ENCODE measurements around the gene CHID1. TPM values are rescaled to one million over a fixed set of nuclear protein-coding genes. Genes with fewer than 3 reads are reported as not detected.
A peak's percentile ranks its signal among the peaks of the same experiment; 100 is the strongest.

Gene CHID1
- total and polyA plus RNA-seq, 2 donors: 17.8 to 35.7 TPM

DNA sequence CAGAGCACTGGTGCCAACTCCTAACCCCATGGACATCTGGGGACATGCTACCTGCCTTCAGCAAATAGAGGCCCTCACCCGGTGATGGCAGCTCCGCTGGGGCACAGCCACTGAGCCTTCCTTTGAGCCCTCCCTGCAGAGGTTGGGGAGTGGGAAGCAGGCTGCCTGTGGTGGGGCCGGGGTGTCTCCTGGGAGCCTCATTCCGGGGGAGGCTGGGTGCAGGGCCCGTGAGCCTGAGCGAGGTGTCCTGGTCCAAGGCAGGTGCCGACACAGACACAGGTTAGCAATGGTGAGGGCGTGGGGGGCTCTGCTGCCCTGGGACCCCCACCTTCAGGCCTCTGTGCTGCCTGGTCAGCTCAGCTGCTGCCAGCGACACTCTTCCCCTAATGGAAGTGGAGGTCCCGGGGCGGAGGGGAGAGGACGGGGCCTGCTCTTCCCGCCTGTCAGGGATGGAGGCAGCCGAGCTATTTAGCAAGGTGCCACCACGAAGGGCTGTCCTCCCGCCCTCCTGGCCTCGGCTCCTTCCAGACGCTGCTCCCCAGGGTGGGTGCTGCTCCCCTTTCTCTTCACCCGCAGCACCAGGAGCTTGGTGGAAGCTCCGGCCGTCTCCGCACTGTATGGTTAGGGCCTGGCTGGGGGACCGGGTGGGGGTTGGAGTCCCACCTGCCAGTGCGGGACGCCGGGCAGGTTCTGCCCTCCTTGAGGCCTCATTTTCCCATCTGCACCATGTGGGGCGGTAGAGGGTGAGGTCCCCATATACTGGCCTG lies 56.7 kb downstream of the CHID1 start:
- WGBS: 97% methylated on average over 27 of the region's 27 CpGs
- H3K4me1 ChIP-seq (ENCODE audit: control insufficient read depth in 2 of 2, insufficient read depth in 2 of 2, low read length in 2 of 2): peaks cover 5 to 6% of the 10 kb centered on the region in 2 donors
- no peak overlapping the region for H3K4me3 ChIP-seq (ENCODE audit: low read length in 2 of 2)
- H3K27ac ChIP-seq (ENCODE audit: low read depth in 1 of 2, low read length in 1 of 2): no peak overlapping the region
- H3K27me3 ChIP-seq (ENCODE audit: control insufficient read depth in 2 of 2, insufficient read depth in 1 of 2, low read length in 1 of 2): peaks cover 9 to 24% of the 10 kb centered on the region in 2 donors
- no peaks in the 10 kb centered on the region for H3K9me3 ChIP-seq (ENCODE audit: control insufficient read depth in 2 of 2, insufficient read depth in 1 of 2, low read length in 1 of 2)
- no peaks in the 10 kb centered on the region for H3K36me3 ChIP-seq (ENCODE audit: control insufficient read depth in 2 of 2, insufficient read depth in 2 of 2, low read length in 1 of 2)
- no peak for DNase-seq (ENCODE audit: low read depth in 6 of 9, low spot score in 9 of 9)

DNA sequence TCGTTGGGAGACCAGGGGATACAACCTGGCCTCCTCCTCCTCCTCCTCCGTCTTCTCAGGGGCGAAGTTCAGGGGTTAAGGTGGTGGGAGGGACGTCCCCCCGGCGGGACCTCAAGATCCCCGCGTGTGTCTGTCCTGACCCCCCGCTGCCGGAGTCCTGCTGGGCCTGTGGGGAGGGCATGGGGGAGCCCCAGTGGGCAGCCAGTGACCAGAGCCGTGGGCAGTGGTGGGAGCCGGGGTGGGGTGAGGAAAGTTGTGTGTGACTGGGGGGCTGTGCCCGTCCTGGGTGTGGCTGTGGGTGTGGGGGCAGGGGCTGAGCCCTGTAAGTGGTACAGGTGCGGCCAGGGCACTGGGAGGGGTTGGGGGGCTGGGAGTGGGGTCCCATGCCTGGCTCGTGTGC lies 57.8 kb downstream of the CHID1 start:
- no peak for DNase-seq (ENCODE audit: low read depth in 6 of 9, low spot score in 9 of 9)
- peaks cover 9 to 35% of the 10 kb centered on the region in 2 donors for H3K27me3 ChIP-seq (ENCODE audit: control insufficient read depth in 2 of 2, insufficient read depth in 1 of 2, low read length in 1 of 2)
- WGBS: 95% methylated on average over 15 of the region's 15 CpGs
- no peak overlapping the region for H3K27ac ChIP-seq (ENCODE audit: low read depth in 1 of 2, low read length in 1 of 2)
- no peaks in the 10 kb centered on the region for H3K36me3 ChIP-seq (ENCODE audit: control insufficient read depth in 2 of 2, insufficient read depth in 2 of 2, low read length in 1 of 2)
- no peak overlapping the region for H3K4me3 ChIP-seq (ENCODE audit: low read length in 2 of 2)
- no peaks in the 10 kb centered on the region for H3K9me3 ChIP-seq (ENCODE audit: control insufficient read depth in 2 of 2, insufficient read depth in 1 of 2, low read length in 1 of 2)
- H3K4me1 ChIP-seq (ENCODE audit: control insufficient read depth in 2 of 2, insufficient read depth in 2 of 2, low read length in 2 of 2): peaks cover 14 to 15% of the 10 kb centered on the region in 2 donors

DNA sequence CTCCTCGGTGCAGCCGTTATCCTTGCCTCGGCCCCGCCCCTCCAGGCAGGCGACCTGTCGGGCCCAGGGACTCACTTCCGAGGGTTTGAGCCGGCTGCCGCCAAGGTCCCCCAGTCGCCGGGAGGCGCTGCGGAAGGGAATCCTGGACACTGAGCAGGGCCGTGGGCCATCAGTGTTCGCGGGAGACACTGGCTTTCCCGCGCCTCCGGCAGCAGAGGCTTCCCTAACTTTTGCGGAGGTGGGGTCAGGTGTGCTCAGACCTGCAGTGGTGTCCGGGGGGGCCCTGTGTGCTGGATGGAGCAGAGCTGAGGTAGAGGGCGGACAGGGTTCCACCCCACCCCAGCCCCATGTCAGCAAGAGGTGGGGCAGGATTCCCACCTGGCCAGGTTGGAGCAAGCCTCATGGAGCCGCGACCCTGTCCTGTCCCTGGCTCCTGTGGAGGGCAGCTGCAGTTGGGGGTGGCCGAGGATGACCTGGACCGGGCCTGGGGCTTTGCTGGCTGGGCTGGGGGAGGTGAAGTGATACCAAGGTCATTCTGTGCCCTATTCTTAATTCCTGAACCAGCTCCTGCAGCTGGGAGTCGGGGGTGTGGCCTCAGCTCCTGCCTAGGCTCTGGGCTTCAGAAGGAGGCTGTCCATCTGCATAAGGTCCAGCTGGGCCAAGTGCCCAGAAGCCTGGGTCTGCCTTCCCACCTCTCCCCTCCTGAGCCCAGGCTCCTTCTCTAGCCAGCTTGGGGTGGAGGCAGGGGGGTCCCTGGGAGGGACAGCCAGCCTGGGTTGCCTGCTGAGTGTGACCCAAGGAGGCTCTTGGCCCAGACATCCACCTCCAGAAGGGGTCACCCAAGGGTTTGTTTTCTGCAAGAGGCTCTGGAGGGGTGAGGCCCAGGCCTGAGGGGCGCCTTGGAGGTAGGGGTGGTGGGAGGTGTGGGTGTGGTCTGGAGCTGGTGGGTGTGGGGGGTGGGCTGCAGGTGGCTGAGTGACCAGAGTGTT lies 59.5 kb downstream of the CHID1 start:
- Histone ChIP-seq H3K36me3 (ENCODE audit: control insufficient read depth in 2 of 2, insufficient read depth in 2 of 2, low read length in 1 of 2) (no peaks in the 10 kb centered on the region), H3K4me1 (ENCODE audit: control insufficient read depth in 2 of 2, insufficient read depth in 2 of 2, low read length in 2 of 2) (peaks cover 14 to 16% of the 10 kb centered on the region in 2 donors), H3K27me3 (ENCODE audit: control insufficient read depth in 2 of 2, insufficient read depth in 1 of 2, low read length in 1 of 2) (peaks cover 9 to 47% of the 10 kb centered on the region in 2 donors), H3K9me3 (ENCODE audit: control insufficient read depth in 2 of 2, insufficient read depth in 1 of 2, low read length in 1 of 2) (no peaks in the 10 kb centered on the region), H3K4me3 (ENCODE audit: low read length in 2 of 2) (no peak overlapping the region), H3K27ac (ENCODE audit: low read depth in 1 of 2, low read length in 1 of 2) (no peak overlapping the region)
- DNase-seq (ENCODE audit: low read depth in 6 of 9, low spot score in 9 of 9): no peak
- WGBS: 93% methylated on average over 28 of the region's 28 CpGs

DNA sequence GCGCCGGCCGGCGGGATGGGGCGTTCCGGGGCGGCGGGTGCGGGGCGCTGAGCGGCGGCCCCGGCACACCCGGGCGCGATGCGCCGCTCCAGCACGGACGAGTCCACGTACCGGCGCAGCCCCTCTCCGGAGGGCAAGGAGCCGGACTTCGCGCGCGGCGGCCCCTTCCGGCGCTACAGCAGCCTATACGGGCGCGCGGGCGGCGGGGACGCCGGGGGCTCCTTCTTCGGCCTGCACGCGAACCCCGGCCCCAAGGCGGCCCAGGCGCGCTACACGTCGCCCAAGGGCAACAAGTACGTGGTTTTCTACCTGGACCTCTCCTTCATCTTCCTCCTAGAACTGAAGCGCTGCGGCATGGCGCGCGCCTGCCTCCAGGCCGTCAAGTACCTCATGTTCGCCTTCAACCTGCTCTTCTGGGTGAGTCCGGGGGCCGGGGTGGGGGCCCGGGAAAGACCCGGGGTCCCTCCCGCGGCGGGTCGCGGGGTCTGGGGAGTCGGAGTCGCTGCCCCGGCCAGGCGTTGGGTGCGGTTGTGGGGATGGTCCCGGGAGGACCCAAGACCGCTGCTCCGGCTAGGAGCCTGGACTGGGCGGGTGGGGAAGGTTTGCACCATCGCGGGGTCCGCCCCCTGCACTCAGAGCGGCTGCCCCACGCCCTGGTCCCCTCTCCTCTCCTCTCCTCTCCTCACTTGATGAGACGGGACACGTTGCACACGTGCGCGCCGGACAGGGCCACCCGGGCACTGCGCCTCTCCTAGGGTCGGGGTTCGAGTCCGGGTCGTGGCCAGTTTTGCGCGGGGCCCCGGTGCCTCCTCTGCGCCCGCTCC lies 60.4 kb downstream of the CHID1 start:
- no peak for DNase-seq (ENCODE audit: low read depth in 6 of 9, low spot score in 9 of 9)
- Histone ChIP-seq H3K9me3 (ENCODE audit: control insufficient read depth in 2 of 2, insufficient read depth in 1 of 2, low read length in 1 of 2) (no peaks in the 10 kb centered on the region), H3K4me1 (ENCODE audit: control insufficient read depth in 2 of 2, insufficient read depth in 2 of 2, low read length in 2 of 2) (peaks cover 14 to 25% of the 10 kb centered on the region in 2 donors), H3K36me3 (ENCODE audit: control insufficient read depth in 2 of 2, insufficient read depth in 2 of 2, low read length in 1 of 2) (no peaks in the 10 kb centered on the region), H3K27me3 (ENCODE audit: control insufficient read depth in 2 of 2, insufficient read depth in 1 of 2, low read length in 1 of 2) (peaks cover 9 to 56% of the 10 kb centered on the region in 2 donors), H3K27ac (ENCODE audit: low read depth in 1 of 2, low read length in 1 of 2) (no peak overlapping the region), H3K4me3 (ENCODE audit: low read length in 2 of 2) (peak overlapping the region in 1 of 2 donors; percentile 59)
- 42% methylated on average over 97 of the region's 97 CpGs for WGBS

DNA sequence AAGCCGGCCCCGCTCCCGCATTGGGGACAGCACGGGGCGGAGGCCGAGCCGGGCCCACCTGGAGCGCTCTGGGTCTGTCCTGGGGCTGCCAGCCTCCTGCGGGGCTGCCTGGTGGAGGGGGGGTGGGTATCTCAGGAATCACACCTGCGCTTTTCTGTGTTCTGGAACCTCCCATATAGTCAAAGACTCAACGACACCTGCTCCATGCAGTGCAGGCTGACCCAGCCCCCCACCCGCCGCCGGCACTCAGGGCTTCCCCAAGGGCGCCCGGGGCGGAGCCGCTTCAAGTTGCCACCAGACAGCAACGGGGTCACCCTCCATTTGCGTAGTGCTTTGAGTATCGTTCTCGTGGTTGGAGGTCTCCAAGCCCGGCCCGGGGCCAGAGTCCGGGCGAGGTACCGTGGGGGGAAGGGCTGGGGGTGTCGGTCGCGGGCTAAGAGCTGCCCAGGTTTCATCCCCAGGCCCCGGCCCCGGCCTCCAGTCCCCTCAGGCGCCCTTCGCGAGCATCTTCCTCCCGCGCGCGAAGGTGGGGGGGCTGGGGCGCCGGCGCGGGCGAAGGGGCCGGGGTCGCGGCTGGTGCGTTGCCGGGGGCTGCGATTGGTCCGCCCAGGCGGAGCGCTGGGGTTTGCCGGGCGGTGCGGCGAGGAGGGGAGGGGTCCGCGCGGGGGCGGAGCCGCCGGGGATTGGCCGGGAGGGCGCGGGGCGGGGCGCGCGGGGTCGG lies 61.3 kb downstream of the CHID1 start:
- peaks cover 12 to 65% of the 10 kb centered on the region in 2 donors for H3K27me3 ChIP-seq (ENCODE audit: control insufficient read depth in 2 of 2, insufficient read depth in 1 of 2, low read length in 1 of 2)
- WGBS: 3% methylated on average over 71 of the region's 71 CpGs
- DNase-seq (ENCODE audit: low read depth in 6 of 9, low spot score in 9 of 9): peak in 4 of 9 donors; percentile 57 to 73 (median 64)
- no peaks in the 10 kb centered on the region for H3K36me3 ChIP-seq (ENCODE audit: control insufficient read depth in 2 of 2, insufficient read depth in 2 of 2, low read length in 1 of 2)
- H3K4me3 ChIP-seq (ENCODE audit: low read length in 2 of 2): peak overlapping the region; percentile 44 to 59
- no peaks in the 10 kb centered on the region for H3K9me3 ChIP-seq (ENCODE audit: control insufficient read depth in 2 of 2, insufficient read depth in 1 of 2, low read length in 1 of 2)
- H3K27ac ChIP-seq (ENCODE audit: low read depth in 1 of 2, low read length in 1 of 2): peak overlapping the region in 1 of 2 donors; percentile 37
- peaks cover 14 to 33% of the 10 kb centered on the region in 2 donors for H3K4me1 ChIP-seq (ENCODE audit: control insufficient read depth in 2 of 2, insufficient read depth in 2 of 2, low read length in 2 of 2)

DNA sequence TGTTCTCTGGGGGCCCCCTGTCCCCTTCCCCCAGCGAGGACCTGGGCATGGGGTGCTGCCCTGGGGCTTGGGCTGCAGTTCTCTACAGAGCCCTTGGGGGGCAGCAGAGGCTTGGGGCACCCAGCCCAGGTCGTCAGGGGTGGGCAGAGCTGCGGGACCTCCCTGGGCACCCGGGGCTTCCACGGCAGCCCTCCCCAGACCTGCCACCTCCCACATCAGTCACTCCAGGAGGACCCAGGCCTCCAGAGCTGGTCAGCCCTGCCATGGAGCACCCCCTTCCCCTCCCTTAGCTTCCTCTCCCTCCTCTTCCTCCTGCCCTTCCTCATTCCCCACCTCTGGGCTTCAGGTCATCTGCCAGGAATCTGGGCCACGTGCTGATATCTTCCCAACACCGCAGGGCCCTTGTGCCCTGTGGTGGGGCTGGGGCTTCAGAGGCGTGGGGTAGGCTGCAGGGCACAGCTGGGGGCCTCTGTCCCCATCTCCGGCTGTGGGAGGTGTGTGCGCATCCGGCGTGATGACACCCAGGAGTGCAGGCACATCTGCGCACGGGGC lies 62.2 kb downstream of the CHID1 start:
- DNase-seq (ENCODE audit: low read depth in 6 of 9, low spot score in 9 of 9): peak in 2 of 9 donors; percentile 57 to 67
- 28% methylated on average over 14 of the region's 14 CpGs for WGBS
- peaks cover 17 to 73% of the 10 kb centered on the region in 2 donors for H3K27me3 ChIP-seq (ENCODE audit: control insufficient read depth in 2 of 2, insufficient read depth in 1 of 2, low read length in 1 of 2)
- peaks cover 14 to 41% of the 10 kb centered on the region in 2 donors for H3K4me1 ChIP-seq (ENCODE audit: control insufficient read depth in 2 of 2, insufficient read depth in 2 of 2, low read length in 2 of 2)
- no peaks in the 10 kb centered on the region for H3K36me3 ChIP-seq (ENCODE audit: control insufficient read depth in 2 of 2, insufficient read depth in 2 of 2, low read length in 1 of 2)
- peak overlapping the region in 1 of 2 donors; percentile 37 for H3K27ac ChIP-seq (ENCODE audit: low read depth in 1 of 2, low read length in 1 of 2)
- no peaks in the 10 kb centered on the region for H3K9me3 ChIP-seq (ENCODE audit: control insufficient read depth in 2 of 2, insufficient read depth in 1 of 2, low read length in 1 of 2)
- H3K4me3 ChIP-seq (ENCODE audit: low read length in 2 of 2): no peak overlapping the region

DNA sequence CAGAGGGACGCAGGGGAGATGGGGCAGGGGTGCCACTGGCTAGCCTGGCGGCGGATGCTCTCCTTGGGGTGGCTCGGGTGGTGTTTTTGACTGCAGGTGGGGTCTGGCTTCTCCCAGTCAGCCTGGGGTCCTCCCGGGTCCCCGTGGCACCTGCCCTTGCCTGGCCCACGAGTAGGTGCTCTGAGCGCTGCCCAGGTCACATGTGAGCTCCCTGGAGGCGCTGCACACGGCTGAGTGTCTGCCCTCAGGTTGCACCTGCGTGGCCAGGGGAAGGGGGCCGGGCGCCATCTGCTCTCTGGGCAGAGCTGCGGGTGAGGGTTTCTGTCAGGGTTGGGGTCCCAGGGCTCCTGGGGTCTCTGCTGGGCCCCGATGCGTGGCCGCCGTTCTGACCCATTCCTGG lies 62.7 kb downstream of the CHID1 start:
- no peaks in the 10 kb centered on the region for H3K9me3 ChIP-seq (ENCODE audit: control insufficient read depth in 2 of 2, insufficient read depth in 1 of 2, low read length in 1 of 2)
- DNase-seq (ENCODE audit: low read depth in 6 of 9, low spot score in 9 of 9): no peak
- H3K36me3 ChIP-seq (ENCODE audit: control insufficient read depth in 2 of 2, insufficient read depth in 2 of 2, low read length in 1 of 2): no peaks in the 10 kb centered on the region
- H3K4me3 ChIP-seq (ENCODE audit: low read length in 2 of 2): no peak overlapping the region
- 75% methylated on average over 18 of the region's 18 CpGs for WGBS
- no peak overlapping the region for H3K27ac ChIP-seq (ENCODE audit: low read depth in 1 of 2, low read length in 1 of 2)
- H3K27me3 ChIP-seq (ENCODE audit: control insufficient read depth in 2 of 2, insufficient read depth in 1 of 2, low read length in 1 of 2): peaks cover 23 to 79% of the 10 kb centered on the region in 2 donors
- H3K4me1 ChIP-seq (ENCODE audit: control insufficient read depth in 2 of 2, insufficient read depth in 2 of 2, low read length in 2 of 2): peaks cover 17 to 45% of the 10 kb centered on the region in 2 donors
